PC-3 (cell line): ENCODE data around the gene MT1B. TPM values are rescaled to one million over a fixed set of nuclear protein-coding genes. Genes with fewer than 3 reads are reported as not detected.
A peak's percentile ranks its signal among the peaks of the same experiment; 100 is the strongest.

Source experiments
- ATAC-seq: fragments of 200-7000 bp; cut with Tn5 transposase; 2 replicates; pipeline ENCODE4 v1.9.1; 2020; ENCODE audit warnings: mild to moderate bottlenecking, moderate library complexity
- BruUV-seq: library from RNA; stranded (reverse); fragments of 400-500 nt; replicated peaks from 2 replicates; lab custom pipeline; 2021; lab: Mats Ljungman, UMichigan
- CTCF ChIA-PET: fragments of 300-600 bp; sonication (Branson Sonifier 250); formaldehyde crosslinking; loops from one replicate; lab custom pipeline; 2022; ENCODE audit warnings: antibody characterized with exemption; lab: Charles Lee
- POLR2A ChIA-PET: fragments of 300-600 bp; sonication (Branson Sonifier 250); formaldehyde crosslinking; loops from one replicate; lab custom pipeline; 2022; ENCODE audit warnings: antibody characterized with exemption; ENCODE audit not compliant: unreplicated experiment; lab: Charles Lee
- DNase-seq: peaks from one replicate; pipeline ENCODE4 v3.0.0-alpha.2; 2015
- H2AFZ ChIP-seq: fragments of 300-600 bp; sonication (generic); 2 replicates; pipeline ENCODE4 v1.6.0; 2016; ENCODE audit warnings: antibody characterized with exemption, low read length
- H3F3A ChIP-seq: fragments of 300-600 bp; sonication (generic); one replicate; pipeline ENCODE4 v1.6.0; 2017; ENCODE audit warnings: antibody characterized with exemption, low read length, control low read depth, mild to moderate bottlenecking; ENCODE audit not compliant: unreplicated experiment
- H3K27ac ChIP-seq: fragments of 300-600 bp; sonication (generic); 2 replicates; pipeline ENCODE4 v1.5.1; 2016; ENCODE audit warnings: mild to moderate bottlenecking, low read length
- H3K27me3 ChIP-seq: fragments of 300-600 bp; sonication (generic); 2 replicates; pipeline ENCODE4 v1.6.1; 2016; ENCODE audit warnings: low read length, mixed read lengths
- H3K36me3 ChIP-seq: fragments of 300-600 bp; sonication (generic); 2 replicates; pipeline ENCODE4 v1.6.1; 2016; ENCODE audit warnings: low read depth, mixed run types, low read length, mixed read lengths
- H3K4me1 ChIP-seq: fragments of 300-600 bp; sonication (generic); 2 replicates; pipeline ENCODE4 v1.5.1; 2016; ENCODE audit warnings: low read length; ENCODE audit not compliant: insufficient read depth
- H3K4me2 ChIP-seq: fragments of 300-600 bp; sonication (generic); 2 replicates; pipeline ENCODE4 v1.6.0; 2016; ENCODE audit warnings: low read length
- H3K4me3 ChIP-seq: fragments of 300-600 bp; sonication (generic); 2 replicates; pipeline ENCODE4 v1.5.1; 2016; ENCODE audit warnings: mild to moderate bottlenecking, low read length, mixed read lengths
- H3K79me2 ChIP-seq: fragments of 300-600 bp; sonication (generic); 2 replicates; pipeline ENCODE4 v1.6.1; 2017; ENCODE audit warnings: low read length, mixed read lengths
- H3K9ac ChIP-seq: fragments of 300-600 bp; sonication (generic); 2 replicates; pipeline ENCODE4 v1.6.0; 2016; ENCODE audit warnings: mild to moderate bottlenecking, low read length
- H3K9me2 ChIP-seq: fragments of 300-600 bp; sonication (generic); replicated peaks from 2 replicates; pipeline ENCODE4 v1.6.1; 2016; ENCODE audit warnings: mixed run types, low read length, mixed read lengths
- H3K9me3 ChIP-seq: fragments of 300-600 bp; sonication (generic); 2 replicates; pipeline ENCODE4 v1.6.1; 2016; ENCODE audit warnings: low read length, mixed read lengths
- H4K20me1 ChIP-seq: fragments of 300-600 bp; sonication (generic); 2 replicates; pipeline ENCODE4 v1.6.1; 2016; ENCODE audit warnings: low read length, mixed read lengths
- EZH2 ChIP-seq: fragments of 300-600 bp; sonication (generic); IDR thresholded peaks from one replicate; pipeline ENCODE4 v1.6.1; 2017; ENCODE audit warnings: antibody characterized with exemption, mild to moderate bottlenecking, low read length; ENCODE audit not compliant: unreplicated experiment
- EZH2phosphoT487 ChIP-seq: fragments of 300-600 bp; sonication (generic); IDR thresholded peaks from 2 replicates; pipeline ENCODE4 v1.6.1; 2018; ENCODE audit warnings: mild to moderate bottlenecking, antibody characterized with exemption, low read length, borderline replicate concordance
- intact Hi-C: fragments of 100-400 bp; cut with micrococcal nuclease; formaldehyde crosslinking; loops from 2 replicates; pipeline ENCODE4 v1.9.0; 2023
- total RNA-seq: library from RNA; depleted of rRNA; stranded (reverse); fragments of >200 nt; gene quantifications from 2 replicates; pipeline ENCODE4 v1.2.3, GENCODE V29; 2014
- TF ChIP-seq, protein P1 (sequence below): fragments of 300-600 bp; sonication (generic); conservative IDR thresholded peaks from 2 replicates; pipeline ENCODE4 v1.5.1; 2017; ENCODE audit warnings: antibody characterized with exemption, low read depth, mild to moderate bottlenecking, low read length

MT1B gene
- total RNA-seq, 1 experiment from 2014 or later = not detected

- intact Hi-C loops = loop anchor here (10.0 kb wide), 1 partner anchor 53 kb away; the partner anchor contains the start of gene MT2A
- Histone ChIP-seq H2AFZ (peak within 1 kb of the TSS; percentile 94), H3K9me3 (no peaks in the 10 kb centered on the region), H4K20me1 (no peaks in the 10 kb centered on the region), H3K9me2 (no peaks in the 10 kb centered on the region), H3K27ac (0 out of 2 replicates have a peak within 1 kb of the TSS, but pooled peaks have one; percentile 1), H3K4me2 (peak within 1 kb of the TSS; percentile 98), H3K79me2 (no peaks in the 10 kb centered on the region), H3F3A (no peaks in the 10 kb centered on the region), H3K9ac (peak within 1 kb of the TSS; percentile 51), H3K4me3 (peak within 1 kb of the TSS; percentile 83), H3K27me3 (no peaks in the 10 kb centered on the region), H3K4me1 (peaks cover 9% of the 10 kb centered on the region; the same call in 1 of the 2 replicates), H3K36me3 (no peaks in the 10 kb centered on the region)
- ChIA-PET POLR2A (interaction anchor here (0.6 kb wide), 1 partner anchor 54 kb away, joined by 9 read pairs; no protein-coding TSS in a partner anchor), CTCF (interaction anchor here (0.6 to 0.7 kb wide), 3 partner anchors 48 to 206 kb away, joined by 3 to 6 read pairs (median 5); partner anchors contain the start of genes NUDT21 and OGFOD1)
- ATAC-seq = peak; percentile 94
- TF ChIP-seq EZH2 (no peak), EZH2phosphoT487 (no peak)
- TF ChIP-seq, protein P1, sequence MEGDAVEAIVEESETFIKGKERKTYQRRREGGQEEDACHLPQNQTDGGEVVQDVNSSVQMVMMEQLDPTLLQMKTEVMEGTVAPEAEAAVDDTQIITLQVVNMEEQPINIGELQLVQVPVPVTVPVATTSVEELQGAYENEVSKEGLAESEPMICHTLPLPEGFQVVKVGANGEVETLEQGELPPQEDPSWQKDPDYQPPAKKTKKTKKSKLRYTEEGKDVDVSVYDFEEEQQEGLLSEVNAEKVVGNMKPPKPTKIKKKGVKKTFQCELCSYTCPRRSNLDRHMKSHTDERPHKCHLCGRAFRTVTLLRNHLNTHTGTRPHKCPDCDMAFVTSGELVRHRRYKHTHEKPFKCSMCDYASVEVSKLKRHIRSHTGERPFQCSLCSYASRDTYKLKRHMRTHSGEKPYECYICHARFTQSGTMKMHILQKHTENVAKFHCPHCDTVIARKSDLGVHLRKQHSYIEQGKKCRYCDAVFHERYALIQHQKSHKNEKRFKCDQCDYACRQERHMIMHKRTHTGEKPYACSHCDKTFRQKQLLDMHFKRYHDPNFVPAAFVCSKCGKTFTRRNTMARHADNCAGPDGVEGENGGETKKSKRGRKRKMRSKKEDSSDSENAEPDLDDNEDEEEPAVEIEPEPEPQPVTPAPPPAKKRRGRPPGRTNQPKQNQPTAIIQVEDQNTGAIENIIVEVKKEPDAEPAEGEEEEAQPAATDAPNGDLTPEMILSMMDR = no peak
- DNase-seq = peak; percentile 76
- BruUV-seq = TSS peak; percentile 80
These were observed 6.1 kb downstream of the MT1B start, which contains the start of gene MT1F for GRCh38 chr16:56657555-56658326. Gene MT1F, plus strand, starts transcription at chr16:56657959. Its CDS starts 100 bp downstream, at chr16:56658059.

DNA sequence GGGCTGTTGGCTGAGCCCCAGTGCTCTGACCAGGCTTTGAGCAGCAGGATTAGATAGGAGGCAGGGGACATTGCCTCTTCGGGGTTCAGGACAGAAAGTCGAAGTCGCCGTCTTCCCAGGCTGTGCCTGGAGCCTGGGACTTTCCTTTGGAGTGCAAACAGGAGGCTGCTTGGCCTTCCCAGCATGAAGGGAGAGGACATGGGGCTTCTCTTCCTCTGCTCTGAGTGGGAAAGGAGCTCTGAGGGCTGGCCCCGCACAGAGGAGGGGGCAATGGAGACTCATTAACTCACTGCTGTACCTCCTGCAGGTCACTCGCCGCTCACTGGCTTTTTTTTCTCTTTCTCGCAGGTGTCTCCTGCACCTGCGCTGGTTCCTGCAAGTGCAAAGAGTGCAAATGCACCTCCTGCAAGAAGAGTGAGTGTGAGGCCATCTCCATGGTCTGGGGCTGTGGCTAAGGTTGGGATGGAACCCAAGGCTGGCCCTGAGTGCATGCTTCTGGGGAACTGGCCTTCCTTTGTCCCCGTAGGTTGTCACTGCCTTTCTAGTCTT is 6.7 kb downstream of the MT1B start:
- CTCF ChIA-PET = interaction anchor here (0.6 kb wide), 1 partner anchor 207 kb away, joined by 3 read pairs; the partner anchor contains the start of genes NUDT21 and OGFOD1
- peaks cover 9% of the 10 kb centered on the region; the same call in 1 of the 2 replicates for H3K4me1 ChIP-seq
- no peaks in the 10 kb centered on the region for H3K36me3 ChIP-seq
- no peak overlapping the region for H3K27ac ChIP-seq
- TF ChIP-seq EZH2phosphoT487 = no peak
- POLR2A ChIA-PET = no interaction called here
- H3K4me3 ChIP-seq = peak overlapping the region; percentile 83
- no peaks in the 10 kb centered on the region for H3K27me3 ChIP-seq
- peak overlapping the region; percentile 98 for H3K4me2 ChIP-seq
- peak overlapping the region; percentile 94 for H2AFZ ChIP-seq
- H3K9me2 ChIP-seq = no peaks in the 10 kb centered on the region
- no peaks in the 10 kb centered on the region for H3K79me2 ChIP-seq
- peak overlapping the region; percentile 51; the same call in 1 of the 2 replicates for H3K9ac ChIP-seq
- DNase-seq = no peak
- H4K20me1 ChIP-seq = no peaks in the 10 kb centered on the region
- no TSS peak for BruUV-seq
- no peaks in the 10 kb centered on the region for H3K9me3 ChIP-seq
- intact Hi-C loops = loop anchor here (10.0 kb wide), 1 partner anchor 54 kb away; the partner anchor contains the start of gene MT2A
- ATAC-seq = no peak
- H3F3A ChIP-seq = no peaks in the 10 kb centered on the region
